ENCODE measurements around the gene TMOD3. TPM values are rescaled to one million over a fixed set of nuclear protein-coding genes. Genes with fewer than 3 reads are reported as not detected.

The TMOD3 gene
- total and polyA plus RNA-seq, 2 of the 8 experiments (the other 6 are each of a cell fraction or from before 2014, with no cell fraction given): 3.9 to 29.0 TPM

DNA sequence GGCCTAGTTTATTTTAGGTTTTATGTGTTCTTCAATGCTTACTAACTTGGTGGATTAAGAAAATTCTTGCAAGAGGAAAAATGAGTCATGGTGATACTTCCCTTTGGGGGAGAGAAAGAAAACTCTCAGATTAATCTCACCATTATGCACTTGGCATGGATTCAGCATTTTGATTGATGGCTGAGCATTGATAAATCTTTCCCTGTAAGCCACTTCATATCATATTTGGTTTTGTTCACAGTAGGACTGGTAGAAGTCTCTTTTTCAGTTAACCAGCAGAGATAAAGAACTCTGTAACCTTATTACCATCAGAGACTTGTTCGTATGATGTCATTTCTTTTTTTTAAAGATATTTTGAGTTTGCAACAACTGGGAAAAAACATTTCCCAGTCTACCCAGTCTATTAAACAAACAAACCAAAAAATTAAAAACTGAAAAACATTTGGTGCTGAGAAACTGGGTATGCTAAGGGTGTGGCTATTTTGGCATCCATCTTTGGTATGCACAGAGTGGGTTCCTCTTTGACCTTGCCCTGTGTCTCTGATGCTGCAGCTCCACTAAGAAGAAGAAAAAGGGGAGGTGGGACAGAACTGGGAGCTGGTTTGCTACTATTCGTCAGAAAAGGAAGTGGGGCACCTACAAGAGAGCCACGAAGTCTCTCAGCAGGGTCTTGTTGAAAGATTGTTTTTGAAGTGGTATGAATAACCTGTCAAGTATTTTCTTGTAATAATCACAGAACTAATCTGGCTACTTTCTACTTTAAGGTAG, 17.2 kb downstream of the TMOD3 start:
- H2BK5ac ChIP-seq (ENCODE audit: low read depth, low read length): no peak overlapping the region
- no peak overlapping the region for H2BK20ac ChIP-seq (ENCODE audit: low read length)
- H3K9ac ChIP-seq (replicated peaks in 1 of 4; ENCODE audit: extremely low read depth in 1 of 4, low read depth in 3 of 4, low read length in 3 of 4): no peak overlapping the region
- H2AK5ac ChIP-seq (ENCODE audit: low read depth, low read length): no peak overlapping the region
- 72% methylated on average over 3 of the region's 3 CpGs; no CpG with 5 or more reads in 1 of the 2 experiments for WGBS, 2 experiments (ENCODE audit: extremely low coverage in 1 of 2, insufficient coverage in 1 of 2, insufficient read length in 1 of 2, insufficient replicate concordance in 2 of 2, low coverage in 1 of 2, low lambda C conversion rate in 2 of 2, missing lambda C conversion rate in 1 of 2)
- H2AFZ ChIP-seq (ENCODE audit: low read length): no peak overlapping the region
- H4K20me1 ChIP-seq (replicated peaks in 1 of 2; ENCODE audit: control insufficient read depth in 1 of 2, insufficient read depth in 2 of 2, low read length in 2 of 2): peaks cover 0 to 2% of the 10 kb centered on the region in 2 experiments
- FAIRE-seq: no peak
- H3K18ac ChIP-seq (ENCODE audit: extremely low read depth, low read length): no peak overlapping the region
- ChIA-PET CTCF (ENCODE audit: partially characterized antibody) (interaction anchor here (0.6 to 1.5 kb wide), 2 partner anchors 22 kb away, joined by 3 read pairs; no protein-coding TSS in a partner anchor), POLR2A (ENCODE audit: partially characterized antibody) (no interaction called here)
- TF ChIP-seq SP4 (IDR thresholded peaks at IDR 0.05; ENCODE audit: low read length) (no peak), CBX8 (IDR thresholded peaks at IDR 0.05; ENCODE audit: borderline replicate concordance, low read depth, low read length) (no peak), CHD2 (IDR thresholded peaks at IDR 0.05; ENCODE audit: low read length) (no peak), EZH2 (IDR thresholded peaks at IDR 0.05; ENCODE audit: low read depth, low read length, severe bottlenecking) (no peak)
- H3K56ac ChIP-seq (replicated peaks; ENCODE audit: insufficient read length, low read depth, low read length): no peak overlapping the region
- H2BK15ac ChIP-seq (ENCODE audit: low read length): no peak overlapping the region
- no peaks in the 10 kb centered on the region for H3K9me3 ChIP-seq (ENCODE audit: insufficient read depth in 2 of 2, low read depth in 1 of 2, low read length in 1 of 2)
- peaks cover 0 to 2% (median 0%) of the 10 kb centered on the region in 4 experiments; a peak in 2 of 7 replicates for H3K4me1 ChIP-seq (replicated peaks in 1 of 4; ENCODE audit: control insufficient read depth in 3 of 4, insufficient read depth in 4 of 4, low read length in 3 of 4)
- H2BK12ac ChIP-seq (ENCODE audit: low read depth, low read length): no peak overlapping the region
- no peak overlapping the region for H3K27ac ChIP-seq (ENCODE audit: low read depth, low read length)
- H3K4me2 ChIP-seq (ENCODE audit: insufficient read depth in 1 of 2, low read depth in 2 of 2, low read length in 2 of 2): no peak overlapping the region
- H3K79me2 ChIP-seq (ENCODE audit: control insufficient read depth in 1 of 2, insufficient read depth in 2 of 2, low read length in 2 of 2): peaks cover 0 to 65% of the 10 kb centered on the region in 2 experiments
- H3K4ac ChIP-seq (replicated peaks; ENCODE audit: insufficient read length, low read depth, low read length): no peak overlapping the region
- H2BK120ac ChIP-seq (replicated peaks; ENCODE audit: low read depth, low read length): no peak overlapping the region
- no peak overlapping the region for H3K14ac ChIP-seq (ENCODE audit: insufficient read length)
- peaks cover 6% of the 10 kb centered on the region; the same call in 1 of the 2 replicates for H3K79me1 ChIP-seq (ENCODE audit: low read depth, low read length)
- H3K23ac ChIP-seq (ENCODE audit: insufficient read length): no peak overlapping the region
- H3K27me3 ChIP-seq (replicated peaks in 1 of 4; ENCODE audit: control insufficient read depth in 3 of 4, extremely low read depth in 1 of 4, insufficient read depth in 3 of 4, low read length in 3 of 4): no peaks in the 10 kb centered on the region
- no peak overlapping the region for H4K8ac ChIP-seq (ENCODE audit: extremely low read depth, insufficient read depth, low read length)
- H3K36me3 ChIP-seq (ENCODE audit: control insufficient read depth in 2 of 4, insufficient read depth in 4 of 4, low read length in 3 of 4): no peaks in the 10 kb centered on the region
- no peak for DNase-seq (ENCODE audit: low read depth in 1 of 2, low spot score in 2 of 2)
- no peaks in the 10 kb centered on the region for H3K23me2 ChIP-seq (ENCODE audit: low read depth, low read length)
- no peak overlapping the region for H4K5ac ChIP-seq (ENCODE audit: insufficient read length, low read depth, low read length)
- no peak overlapping the region for H3K4me3 ChIP-seq (ENCODE audit: extremely low read depth in 1 of 4, insufficient read depth in 2 of 4, low read depth in 3 of 4, low read length in 4 of 4)
- H4K91ac ChIP-seq (replicated peaks; ENCODE audit: insufficient read length, low read length): no peak overlapping the region
